ENCODE data around the gene EXOC6B. TPM values are rescaled to one million over a fixed set of nuclear protein-coding genes. Genes with fewer than 3 reads are reported as not detected.

The EXOC6B gene
- total and polyA plus RNA-seq, 9 of the 15 experiments (the other 6 are each of a cell fraction or from before 2014, with no cell fraction given) = 0.28 to 4.2 (median 2.0) TPM

DNA sequence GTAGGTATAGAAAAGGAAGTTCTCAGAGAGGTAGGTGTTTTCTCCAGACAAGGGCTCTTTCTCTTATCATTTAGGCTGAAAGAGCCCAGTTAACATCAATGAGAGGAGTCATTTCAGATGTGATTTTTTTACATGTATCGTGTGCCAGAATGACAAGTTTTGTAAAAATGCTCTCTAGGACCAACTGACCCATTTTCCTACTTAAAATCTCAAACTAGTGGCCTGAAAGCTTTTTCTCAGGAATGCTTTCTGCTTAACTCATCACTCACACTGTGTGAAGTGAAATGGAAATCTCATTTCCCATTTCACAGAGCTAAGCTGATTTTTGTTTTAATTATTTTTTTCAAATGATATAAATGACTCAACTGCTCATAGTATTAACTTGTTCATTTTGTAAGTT, 549.5 kb downstream of the EXOC6B start:
- FAIRE-seq (no peak), ATAC-seq (no peak), DNase-seq (ENCODE audit: extremely low read depth in 1 of 4, low spot score in 3 of 4) (no peak)
- ChIA-PET POLR2A (no interaction called here), CTCF (ENCODE audit: low intra/inter-chr PET ratio) (no interaction called here)
- no peak overlapping the region for H3K4me2 ChIP-seq (ENCODE audit: insufficient read depth, low read length)
- H3K27me3 ChIP-seq (ENCODE audit: control insufficient read depth in 2 of 2, insufficient read depth in 2 of 2, low read length in 2 of 2) = no peaks in the 10 kb centered on the region
- no peaks in the 10 kb centered on the region for H3K9me3 ChIP-seq (replicated peaks; ENCODE audit: control insufficient read depth, insufficient read depth, low read depth, low read length)
- no TSS peak for BruUV-seq (replicated peaks)
- no peak overlapping the region for H3K9ac ChIP-seq (ENCODE audit: insufficient read depth in 1 of 2, low read depth in 2 of 2, low read length in 2 of 2)
- no peaks in the 10 kb centered on the region for H3K79me2 ChIP-seq (ENCODE audit: control insufficient read depth, insufficient read depth, low read length)
- H3K4me3 ChIP-seq = no peak overlapping the region
- WGBS (ENCODE audit: insufficient coverage, low coverage, missing lambda C conversion rate) = 0% methylated on average over 1 of the region's 1 CpG
- H4K20me1 ChIP-seq (replicated peaks; ENCODE audit: control insufficient read depth, insufficient read depth, low read length) = no peaks in the 10 kb centered on the region
- H3K36me3 ChIP-seq (ENCODE audit: control insufficient read depth, insufficient read depth, low read length) = no peaks in the 10 kb centered on the region
- intact Hi-C loops (cut with micrococcal nuclease) (no loop called here), in situ Hi-C loops (cut with MboI) (no loop called here)
- H3K9me1 ChIP-seq (ENCODE audit: control insufficient read depth, insufficient read depth, low read length) = no peaks in the 10 kb centered on the region
- no peaks in the 10 kb centered on the region for H3K4me1 ChIP-seq (replicated peaks in 1 of 2; ENCODE audit: control insufficient read depth in 2 of 2, insufficient read depth in 2 of 2, low read length in 2 of 2)
- H2AFZ ChIP-seq (ENCODE audit: low read depth, low read length) = no peak overlapping the region
- TF ChIP-seq MECOM (CRISPR knock-in tag; IDR thresholded peaks at IDR 0.05) (no peak), PRMT5 (CRISPR knock-in tag; IDR thresholded peaks at IDR 0.05) (no peak), BCOR (IDR thresholded peaks at IDR 0.05) (no peak), ZNF398 (CRISPR knock-in tag; IDR thresholded peaks at IDR 0.05) (no peak), DDX20 (tag; IDR thresholded peaks at IDR 0.05; ENCODE audit: low read depth) (no peak), ZBTB26 (CRISPR knock-in tag; IDR thresholded peaks at IDR 0.05) (no peak), KHSRP (IDR thresholded peaks at IDR 0.05) (no peak), POLR2AphosphoS5 (IDR thresholded peaks at IDR 0.05; ENCODE audit: control insufficient read depth, insufficient read depth, low read depth, low read length) (no peak), BRF1 (IDR thresholded peaks at IDR 0.05; ENCODE audit: borderline replicate concordance, extremely low read depth, insufficient read length) (no peak), NFE2 (IDR thresholded peaks at IDR 0.05; ENCODE audit: low read depth) (no peak), ZNF445 (CRISPR knock-in tag; IDR thresholded peaks at IDR 0.05; ENCODE audit: low read depth) (no peak), ZNF146 (CRISPR knock-in tag; IDR thresholded peaks at IDR 0.05; ENCODE audit: unreplicated experiment) (no peak)
- TF ChIP-seq, protein P1, sequence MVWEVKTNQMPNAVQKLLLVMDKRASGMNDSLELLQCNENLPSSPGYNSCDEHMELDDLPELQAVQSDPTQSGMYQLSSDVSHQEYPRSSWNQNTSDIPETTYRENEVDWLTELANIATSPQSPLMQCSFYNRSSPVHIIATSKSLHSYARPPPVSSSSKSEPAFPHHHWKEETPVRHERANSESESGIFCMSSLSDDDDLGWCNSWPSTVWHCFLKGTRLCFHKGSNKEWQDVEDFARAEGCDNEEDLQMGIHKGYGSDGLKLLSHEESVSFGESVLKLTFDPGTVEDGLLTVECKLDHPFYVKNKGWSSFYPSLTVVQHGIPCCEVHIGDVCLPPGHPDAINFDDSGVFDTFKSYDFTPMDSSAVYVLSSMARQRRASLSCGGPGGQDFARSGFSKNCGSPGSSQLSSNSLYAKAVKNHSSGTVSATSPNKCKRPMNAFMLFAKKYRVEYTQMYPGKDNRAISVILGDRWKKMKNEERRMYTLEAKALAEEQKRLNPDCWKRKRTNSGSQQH (CRISPR knock-in tag; IDR thresholded peaks at IDR 0.05) = no peak
- TF ChIP-seq, protein P2, sequence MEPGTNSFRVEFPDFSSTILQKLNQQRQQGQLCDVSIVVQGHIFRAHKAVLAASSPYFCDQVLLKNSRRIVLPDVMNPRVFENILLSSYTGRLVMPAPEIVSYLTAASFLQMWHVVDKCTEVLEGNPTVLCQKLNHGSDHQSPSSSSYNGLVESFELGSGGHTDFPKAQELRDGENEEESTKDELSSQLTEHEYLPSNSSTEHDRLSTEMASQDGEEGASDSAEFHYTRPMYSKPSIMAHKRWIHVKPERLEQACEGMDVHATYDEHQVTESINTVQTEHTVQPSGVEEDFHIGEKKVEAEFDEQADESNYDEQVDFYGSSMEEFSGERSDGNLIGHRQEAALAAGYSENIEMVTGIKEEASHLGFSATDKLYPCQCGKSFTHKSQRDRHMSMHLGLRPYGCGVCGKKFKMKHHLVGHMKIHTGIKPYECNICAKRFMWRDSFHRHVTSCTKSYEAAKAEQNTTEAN (CRISPR knock-in tag; IDR thresholded peaks at IDR 0.05) = no peak
- no peak overlapping the region for H3K27ac ChIP-seq (ENCODE audit: extremely low read depth, low read depth, low read length)

Measured in K562 (cell line).